ELR (cell line): ENCODE measurements around the gene FHOD1.

Source experiments
- DNase-seq: peaks from one replicate; pipeline ENCODE4 v3.0.0-alpha.2; 2015; ENCODE audit warnings: low read depth

The FHOD1 gene

GRCh38 chr16:67208154-67208896 lies 39.0 kb downstream of the FHOD1 start:
- DNase-seq: no peak

GRCh38 chr16:67207249-67208091 lies 39.8 kb downstream of the FHOD1 start:
- DNase-seq: peak; percentile 84

- DNase-seq: peak; percentile 85
These were observed 40.4 kb downstream of the FHOD1 start for GRCh38 chr16:67206838-67207248.

- DNase-seq: no peak
These were observed 41.0 kb downstream of the FHOD1 start for GRCh38 chr16:67206129-67206837.

GRCh38 chr16:67204076-67204475 lies 43.2 kb downstream of the FHOD1 start:
- DNase-seq: no peak

- no peak for DNase-seq
These were observed 44.3 kb downstream of the FHOD1 start for GRCh38 chr16:67202956-67203493.

GRCh38 chr16:67202426-67202825 lies 44.9 kb downstream of the FHOD1 start:
- no peak for DNase-seq

- DNase-seq: no peak
These were observed 45.6 kb downstream of the FHOD1 start for GRCh38 chr16:67201411-67202345.

- no peak for DNase-seq
These were observed 46.8 kb downstream of the FHOD1 start for GRCh38 chr16:67200491-67200890.

- no peak for DNase-seq
These were observed 47.5 kb downstream of the FHOD1 start for GRCh38 chr16:67199808-67200198.

- no peak for DNase-seq
These were observed 48.1 kb downstream of the FHOD1 start, which contains the start of gene ELMO3 for GRCh38 chr16:67199011-67199807. Gene ELMO3 (plus strand): TSS chr16:67199131. CDS start chr16:67199327, 196 bp downstream.

GRCh38 chr16:67198238-67198734 lies 49.0 kb downstream of the FHOD1 start:
- DNase-seq: peak; percentile 46

- DNase-seq: no peak
These were observed 49.6 kb downstream of the FHOD1 start for GRCh38 chr16:67197704-67198103.

- no peak for DNase-seq
These were observed 50.4 kb downstream of the FHOD1 start for GRCh38 chr16:67196881-67197280.

GRCh38 chr16:67195676-67196075 lies 51.6 kb downstream of the FHOD1 start:
- DNase-seq: no peak

- no peak for DNase-seq
These were observed 53.0 kb downstream of the FHOD1 start for GRCh38 chr16:67194260-67194659.

- DNase-seq: no peak
These were observed 53.7 kb downstream of the FHOD1 start for GRCh38 chr16:67193536-67193935.

- no peak for DNase-seq
These were observed 54.4 kb downstream of the FHOD1 start for GRCh38 chr16:67192781-67193361.

- DNase-seq: peak; percentile 96
These were observed 55.1 kb downstream of the FHOD1 start, which contains the start of gene E2F4 for GRCh38 chr16:67191995-67192681. Gene E2F4 (plus strand): TSS chr16:67192155. CDS start chr16:67192228, 73 bp downstream.
